Body of pancreas (tissue), 4 donors: ENCODE results near the gene IPO11.

ENCODE experiments used
- CTCF ChIP-seq, 7 experiments: fragments of 450-650 bp in 4 of 7; fragments of 200-600 bp in 3 of 7; sonication (generic) in 3 of 7; IDR thresholded peaks; one replicate each; pipeline ENCODE4 v1.5.1; 2016 to 2019; ENCODE audit warnings: antibody characterized with exemption in 7 of 7
- POLR2A ChIP-seq, 3 donors: fragments of 450-650 bp; IDR thresholded peaks; one replicate each; pipeline ENCODE4 v1.6.1; 2016; ENCODE audit warnings: antibody characterized with exemption in 3 of 3, mild to moderate bottlenecking in 2 of 3

- TF ChIP-seq CTCF (IDR thresholded peaks at IDR 0.05): no peak
- no peak for TF ChIP-seq POLR2A (IDR thresholded peaks at IDR 0.05)
These were observed 220.7 kb downstream of the IPO11 start for GRCh38 chr5:62633243-62633642.
